NK-92 (cell line): Measurements from ENCODE around the gene CGNL1.

Experiments
- DNase-seq: peaks from one replicate; lab custom pipeline; 2025; ENCODE audit not compliant: unreplicated experiment; lab: John Stamatoyannopoulos, UW

The CGNL1 gene

GRCh38 chr15:57419335-57419734 is 43.0 kb downstream of the CGNL1 start:
- DNase-seq = no peak

DNA sequence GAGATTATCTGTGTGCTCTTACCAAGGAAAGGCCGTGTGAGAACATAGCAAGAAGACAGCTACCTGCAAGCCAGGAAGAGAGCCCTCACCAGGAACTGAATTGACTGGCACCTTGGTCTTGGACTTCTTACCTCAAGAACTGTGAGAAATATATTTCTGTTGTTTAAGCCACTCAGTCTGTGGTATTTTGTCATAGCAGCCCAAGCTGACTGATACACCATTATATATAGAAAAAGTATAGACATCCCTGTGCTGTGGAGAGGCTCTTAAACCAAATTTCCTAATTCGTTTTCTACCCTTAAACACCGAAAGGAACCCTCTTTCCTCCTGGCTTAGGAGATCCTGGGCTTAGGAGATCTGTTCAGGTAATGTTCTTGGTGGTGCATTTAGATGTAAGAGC is 44.8 kb downstream of the CGNL1 start:
- no peak for DNase-seq

- DNase-seq = no peak
Observed at GRCh38 chr15:57421551-57421950, 45.2 kb downstream of the CGNL1 start.

- DNase-seq = no peak
Observed at GRCh38 chr15:57422113-57422754, 45.9 kb downstream of the CGNL1 start.

DNA sequence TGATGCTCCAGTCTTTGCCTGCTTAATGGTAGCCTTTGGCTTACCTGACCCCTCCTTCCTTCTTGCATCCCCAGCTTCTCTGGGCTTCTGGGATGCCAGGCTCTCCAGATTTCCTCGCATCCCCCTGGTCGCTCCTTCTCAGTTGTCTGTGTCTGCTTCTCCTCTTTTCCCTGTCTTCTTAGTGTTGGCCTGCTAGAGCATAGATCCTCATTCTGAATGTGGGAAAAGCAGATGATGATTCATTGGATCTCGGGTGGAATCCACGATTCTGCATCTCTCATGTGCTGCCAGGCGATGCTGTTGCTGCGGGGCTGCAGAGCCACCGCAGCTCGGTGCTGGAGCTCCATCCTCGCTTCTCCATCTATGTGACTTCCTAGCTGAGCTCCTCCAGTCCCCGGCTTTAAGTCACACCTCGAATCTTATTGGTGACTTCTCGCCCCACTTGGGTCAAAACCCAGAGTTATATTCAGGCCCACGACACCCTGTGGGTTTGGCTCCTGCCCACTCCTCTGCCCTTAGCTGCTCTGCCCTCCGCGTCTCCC is 47.4 kb downstream of the CGNL1 start:
- no peak for DNase-seq

DNA sequence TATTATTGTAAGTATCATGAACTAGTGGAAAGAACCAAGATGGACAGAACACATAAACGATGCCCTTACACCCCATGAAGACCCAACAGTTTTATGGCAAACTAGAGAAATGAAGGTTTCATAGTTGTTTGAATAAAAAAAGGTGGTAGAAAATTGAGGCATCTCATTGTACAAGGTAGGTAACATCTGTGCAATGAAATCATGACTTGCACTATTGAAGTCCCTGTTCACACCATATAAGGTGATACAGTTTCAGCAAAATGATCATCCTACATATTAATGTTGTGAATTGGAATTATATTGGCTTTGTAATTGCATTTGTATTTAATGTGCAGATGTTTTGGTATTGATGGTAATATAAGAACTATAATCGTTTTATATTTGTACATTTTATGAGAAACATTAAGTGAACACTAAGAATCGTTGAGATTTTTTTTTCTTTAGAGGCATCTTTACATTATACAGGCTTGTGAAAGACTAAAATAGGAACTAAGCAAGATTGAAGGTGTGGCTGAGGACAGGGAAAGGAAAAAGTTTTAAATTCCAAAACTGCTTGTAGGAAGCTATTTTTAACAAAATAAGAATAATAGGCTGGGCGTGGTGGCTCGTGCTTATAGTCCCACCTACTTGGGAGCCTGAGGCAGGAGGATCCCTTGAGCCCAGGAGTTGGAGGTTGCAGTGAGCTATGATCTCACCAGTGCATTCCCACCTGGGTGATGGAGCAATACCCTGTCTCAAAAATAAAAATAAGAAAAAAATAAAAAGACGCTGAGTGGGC is 48.5 kb downstream of the CGNL1 start:
- no peak for DNase-seq

GRCh38 chr15:57425842-57426241 is 49.5 kb downstream of the CGNL1 start:
- DNase-seq = no peak

DNA sequence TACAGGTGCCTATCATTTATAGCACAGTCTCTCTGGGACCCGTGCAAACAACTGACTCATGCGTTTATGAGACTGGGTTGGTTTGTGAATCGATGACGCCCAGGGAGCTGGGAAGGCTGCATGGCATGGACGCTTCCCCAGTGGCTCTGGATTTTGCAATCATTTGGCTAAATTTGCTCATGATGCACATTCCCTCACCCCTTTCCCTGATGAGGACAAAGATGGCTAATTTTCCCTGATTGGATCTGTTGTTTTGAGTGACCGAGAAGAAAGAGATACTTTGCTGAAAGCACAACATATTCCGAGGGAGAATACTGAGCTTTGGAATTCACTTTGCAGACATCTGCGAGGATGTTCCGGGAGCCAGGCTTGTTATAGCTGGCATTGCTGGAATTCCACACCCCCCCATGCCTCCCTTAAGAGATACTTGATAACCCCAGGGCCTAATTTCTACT is 51.1 kb downstream of the CGNL1 start:
- DNase-seq = no peak

GRCh38 chr15:57432141-57432741 is 55.9 kb downstream of the CGNL1 start:
- DNase-seq = no peak

DNA sequence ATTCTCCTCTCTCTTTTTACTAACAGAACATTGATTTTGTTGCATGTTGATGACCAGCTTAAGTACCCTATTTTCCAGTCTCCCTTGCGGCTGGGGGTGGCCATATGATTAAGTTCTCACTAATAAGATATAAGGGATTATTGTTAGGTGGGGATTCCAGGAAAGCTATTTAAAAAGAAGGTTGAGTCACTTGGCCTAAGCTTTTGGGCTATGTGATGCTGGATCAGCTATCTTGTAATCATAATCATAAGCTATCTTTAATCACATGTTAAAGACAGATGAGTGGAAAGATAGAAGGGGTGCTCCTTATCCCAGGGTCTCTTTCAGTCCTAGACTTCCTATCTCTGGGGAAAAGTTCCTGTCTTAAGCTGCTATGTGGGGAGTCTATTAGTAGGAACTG is 59.9 kb downstream of the CGNL1 start:
- DNase-seq = no peak

DNA sequence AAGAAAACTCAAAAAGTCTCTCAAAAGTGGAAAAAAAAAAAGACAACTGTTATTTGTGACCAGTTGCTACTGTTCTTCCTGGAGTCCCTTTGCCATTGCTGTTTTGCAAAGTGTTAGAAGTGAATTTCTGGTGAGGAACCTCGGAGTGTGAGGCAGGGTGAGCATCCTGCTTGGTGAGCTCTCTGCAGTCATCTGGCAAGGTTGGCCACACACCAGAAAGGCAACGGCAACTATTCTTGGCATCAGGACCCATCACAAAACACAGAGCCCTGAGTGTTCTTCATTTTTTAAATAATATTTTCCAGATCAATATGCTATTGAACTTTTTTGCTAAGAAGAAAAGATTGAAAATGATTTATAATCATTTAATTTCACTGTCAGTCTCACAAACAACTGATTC is 60.7 kb downstream of the CGNL1 start:
- no peak for DNase-seq

GRCh38 chr15:57437564-57437963 is 61.3 kb downstream of the CGNL1 start:
- DNase-seq = no peak

GRCh38 chr15:57438166-57438565 is 61.9 kb downstream of the CGNL1 start:
- DNase-seq = no peak

DNA sequence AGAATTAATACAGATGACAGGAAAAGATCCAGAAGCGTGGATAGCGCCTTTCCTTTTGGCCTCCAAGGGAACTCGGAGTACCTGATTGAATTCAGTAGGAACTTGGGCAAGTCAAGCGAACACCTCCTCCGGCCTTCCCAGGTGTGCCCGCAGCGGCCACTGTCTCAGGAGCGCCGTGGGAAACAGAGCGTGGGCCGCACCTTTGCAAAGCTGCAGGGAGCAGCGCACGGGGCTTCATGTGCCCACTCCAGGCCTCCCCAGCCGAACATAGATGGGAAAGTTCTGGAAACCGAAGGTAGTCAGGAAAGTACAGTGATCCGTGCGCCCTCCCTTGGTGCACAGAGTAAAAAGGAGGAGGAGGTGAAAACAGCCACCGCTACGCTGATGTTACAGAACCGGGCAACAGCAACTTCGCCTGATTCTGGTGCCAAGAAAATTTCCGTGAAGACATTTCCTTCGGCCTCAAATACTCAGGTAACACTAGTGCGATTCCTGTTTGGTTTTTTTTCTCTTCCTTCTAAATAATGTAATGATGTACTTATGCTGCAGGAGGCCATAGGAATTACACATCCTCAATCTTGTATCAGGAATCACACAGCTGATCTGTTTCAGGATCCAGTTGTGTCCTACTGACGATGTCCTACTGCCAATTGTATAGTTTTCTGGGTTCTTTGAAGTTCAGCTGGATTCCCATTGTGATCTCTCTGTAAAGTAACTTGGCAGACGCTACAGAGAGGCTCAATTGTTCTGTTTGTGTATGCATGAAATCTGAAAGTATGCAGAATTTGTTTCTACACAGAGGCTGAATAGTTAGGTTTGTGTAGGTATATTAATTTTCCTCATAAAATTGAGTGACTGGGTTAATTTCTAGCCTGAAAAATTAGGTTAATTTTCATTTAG is 63.1 kb downstream of the CGNL1 start:
- no peak for DNase-seq

GRCh38 chr15:57440167-57440566 is 63.9 kb downstream of the CGNL1 start:
- DNase-seq = no peak

DNA sequence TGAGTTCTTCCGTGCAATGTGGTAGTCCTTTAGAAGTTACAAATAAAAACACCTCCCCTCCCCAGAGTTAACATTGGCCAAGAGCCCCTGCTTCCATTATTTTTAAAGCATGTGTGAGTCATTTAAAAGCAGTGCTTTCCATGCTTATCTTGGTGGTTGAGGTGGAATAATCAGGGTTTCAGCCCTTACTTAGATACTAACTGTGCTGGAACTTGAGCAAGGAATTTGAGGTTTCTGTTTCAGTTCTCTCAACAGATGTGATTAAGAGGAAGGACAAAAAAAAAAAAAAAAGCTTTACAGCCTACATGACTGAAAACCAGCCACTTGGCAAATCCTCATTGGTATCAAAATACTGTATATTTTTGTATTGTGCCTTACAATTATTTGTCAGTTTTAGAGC is 64.5 kb downstream of the CGNL1 start:
- DNase-seq = no peak

DNA sequence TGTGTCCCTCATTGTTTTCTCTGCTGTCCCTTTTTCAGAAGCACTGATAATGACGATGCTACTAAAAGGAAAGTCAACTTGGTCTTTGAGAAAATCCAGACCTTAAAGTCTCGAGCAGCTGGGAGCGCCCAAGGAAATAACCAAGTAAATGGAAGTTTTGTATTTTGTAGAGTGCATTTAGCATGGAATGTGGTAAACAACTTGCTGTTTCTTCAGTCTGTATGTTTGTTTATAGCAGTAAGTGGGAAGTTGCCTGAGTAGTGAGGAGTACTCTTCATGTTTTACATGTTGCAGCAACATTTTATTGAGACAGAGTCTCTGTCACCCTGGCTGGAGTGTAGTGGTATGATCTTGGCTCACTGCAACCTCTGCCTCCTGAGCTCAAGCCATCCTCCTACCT is 66.0 kb downstream of the CGNL1 start:
- DNase-seq = no peak

GRCh38 chr15:57443486-57443885 is 67.2 kb downstream of the CGNL1 start:
- no peak for DNase-seq

GRCh38 chr15:57444877-57445513 is 68.7 kb downstream of the CGNL1 start:
- no peak for DNase-seq

DNA sequence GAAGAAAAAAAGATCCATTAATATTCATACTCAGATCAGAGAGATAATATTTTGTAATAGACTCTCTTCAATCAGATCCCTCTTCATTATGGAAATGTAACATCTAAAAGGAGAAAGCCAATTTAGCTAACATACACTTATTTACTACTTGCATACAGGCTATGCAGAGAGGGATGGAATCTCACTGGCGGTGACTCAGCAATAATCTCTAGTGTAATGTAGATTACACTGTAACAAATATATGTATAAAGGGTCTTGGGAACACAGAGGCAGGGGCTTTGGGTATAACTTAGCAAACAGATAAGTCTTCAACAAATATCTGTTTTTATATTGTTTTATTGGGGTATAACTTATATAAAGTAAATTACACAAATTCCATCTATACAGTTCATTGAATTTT is 69.6 kb downstream of the CGNL1 start:
- DNase-seq = no peak

DNA sequence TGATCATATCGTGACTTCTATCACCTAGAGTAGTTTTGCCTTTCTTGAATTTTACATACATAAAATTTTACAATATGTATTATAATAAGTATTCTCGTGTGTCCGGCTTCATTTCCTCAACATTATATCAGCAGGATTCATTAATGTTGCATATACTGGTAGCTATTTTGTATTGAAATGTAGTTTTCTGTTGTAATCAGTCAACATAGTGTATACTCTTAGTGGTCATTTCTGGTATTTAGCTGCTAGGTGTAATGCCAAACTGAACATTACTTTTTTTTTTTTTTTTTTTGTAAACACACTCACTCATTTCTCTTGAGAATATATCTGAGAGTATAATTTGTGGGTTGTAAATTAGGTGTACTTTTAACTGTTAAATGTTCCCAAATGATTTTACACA is 70.1 kb downstream of the CGNL1 start:
- no peak for DNase-seq
